NCI-H1105 treated with DMSO at 0.1 percent for 48 hours (cell line): Measurements from ENCODE around the gene KCNH1.

Experiments used
- DNase-seq: peaks from one replicate; lab custom pipeline; 2025; lab: John Stamatoyannopoulos, UW

The KCNH1 gene

DNA sequence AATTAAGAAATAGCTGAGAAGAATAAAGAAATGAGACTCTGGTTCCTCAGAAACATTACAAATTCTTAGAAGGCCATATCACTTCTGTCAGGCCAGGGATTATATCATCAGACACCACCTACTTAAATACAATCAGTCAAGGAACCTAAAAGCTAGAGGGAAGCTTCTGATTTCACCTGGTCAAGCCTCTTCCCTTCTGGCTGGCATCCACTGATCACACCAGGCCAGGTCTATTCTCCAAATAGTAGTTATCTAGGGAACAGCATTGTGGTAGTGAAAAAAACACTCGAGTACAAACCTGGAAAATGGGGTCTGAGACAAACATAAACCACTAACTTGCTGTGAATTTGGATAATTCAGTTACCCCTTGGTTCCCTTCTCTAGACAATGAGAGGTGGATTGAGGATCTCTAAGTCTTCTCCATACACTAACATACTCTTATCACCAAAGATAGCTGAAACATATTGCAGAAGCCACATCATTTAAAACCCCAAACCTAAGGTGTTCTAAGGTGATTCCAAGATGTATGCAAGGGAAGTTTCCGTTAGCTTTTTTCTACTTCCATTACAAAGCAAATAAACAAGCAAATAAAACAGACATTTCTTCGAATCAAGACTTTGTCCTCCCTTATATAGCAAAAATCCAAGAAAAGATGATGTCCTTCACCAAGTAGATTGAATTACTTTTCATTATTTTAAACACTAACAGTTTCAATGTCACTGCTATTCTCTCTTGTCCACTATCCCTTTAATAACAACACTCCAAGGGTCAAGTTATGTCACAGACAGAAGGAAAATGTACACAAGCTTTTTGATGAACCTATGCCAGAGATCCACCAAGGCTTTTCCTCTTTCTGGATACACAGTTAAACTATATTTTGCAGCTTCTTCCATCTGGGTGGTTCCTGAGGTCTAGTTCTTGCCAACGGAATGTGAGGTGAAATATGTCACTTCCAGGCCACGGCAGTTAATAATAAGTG, 212.9 kb downstream of the KCNH1 start:
- DNase-seq: no peak

DNA sequence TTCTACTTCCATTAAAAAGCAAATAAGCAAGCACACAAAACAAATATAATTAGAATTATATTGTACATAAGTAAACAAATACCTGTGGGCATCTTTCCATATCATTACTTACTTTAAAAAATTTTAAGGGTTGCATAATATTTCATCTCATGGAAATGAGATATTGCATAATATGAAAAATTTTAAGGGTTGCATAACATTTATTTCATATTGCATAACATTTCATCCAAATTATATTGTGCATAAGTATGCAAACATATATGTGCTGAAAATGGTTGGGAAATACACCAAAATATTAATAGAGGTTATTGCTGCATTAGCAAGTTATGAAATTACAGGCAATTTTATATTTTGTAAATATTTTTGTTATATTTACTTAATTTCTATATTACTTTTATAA, 213.7 kb downstream of the KCNH1 start:
- DNase-seq: no peak

DNA sequence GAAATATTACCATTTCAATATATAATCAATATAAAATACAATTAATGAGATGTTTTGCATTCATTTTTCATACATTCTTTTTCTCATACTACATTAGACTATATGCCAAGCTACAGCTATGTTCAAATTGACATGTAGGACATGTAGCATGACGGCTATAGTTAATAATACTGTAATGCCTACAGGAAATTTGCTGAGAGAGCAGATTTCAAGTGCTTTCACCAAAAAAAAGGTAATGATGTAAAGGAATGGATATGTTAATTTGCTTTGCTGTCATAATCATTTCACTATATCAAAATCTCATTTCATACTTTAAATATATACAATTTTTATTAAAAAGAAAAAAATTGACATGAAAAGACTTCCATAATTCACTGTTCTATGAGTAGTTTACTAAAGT, 215.1 kb downstream of the KCNH1 start:
- no peak for DNase-seq

DNA sequence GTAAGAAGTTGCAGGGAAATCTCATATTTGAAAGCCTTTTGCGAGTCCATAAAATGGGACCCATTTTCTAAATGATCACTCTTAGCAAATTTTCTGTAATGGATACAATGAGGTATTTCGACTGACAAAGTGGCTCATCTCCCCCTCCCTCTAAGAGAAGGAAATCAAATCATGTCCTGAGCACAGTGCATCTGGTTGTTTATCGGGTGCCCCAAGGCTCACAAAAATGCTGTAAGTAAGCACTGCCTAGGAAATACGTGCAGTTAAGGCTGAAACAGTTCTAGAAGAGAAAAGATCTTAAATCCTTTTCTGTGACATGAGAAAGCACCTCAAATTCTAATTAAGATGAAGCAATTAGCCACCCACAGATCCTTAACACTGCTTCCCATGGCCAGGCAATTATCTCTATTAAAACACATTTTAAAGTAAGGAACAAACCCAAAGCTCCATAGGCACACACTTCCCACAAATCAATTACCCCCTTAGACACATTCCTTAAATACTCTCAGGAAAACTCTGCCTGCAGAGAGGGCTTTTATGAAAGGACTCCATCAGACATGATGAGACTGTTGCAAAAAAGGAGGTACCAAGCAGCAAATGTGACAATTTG, 216.3 kb downstream of the KCNH1 start:
- no peak for DNase-seq

DNA sequence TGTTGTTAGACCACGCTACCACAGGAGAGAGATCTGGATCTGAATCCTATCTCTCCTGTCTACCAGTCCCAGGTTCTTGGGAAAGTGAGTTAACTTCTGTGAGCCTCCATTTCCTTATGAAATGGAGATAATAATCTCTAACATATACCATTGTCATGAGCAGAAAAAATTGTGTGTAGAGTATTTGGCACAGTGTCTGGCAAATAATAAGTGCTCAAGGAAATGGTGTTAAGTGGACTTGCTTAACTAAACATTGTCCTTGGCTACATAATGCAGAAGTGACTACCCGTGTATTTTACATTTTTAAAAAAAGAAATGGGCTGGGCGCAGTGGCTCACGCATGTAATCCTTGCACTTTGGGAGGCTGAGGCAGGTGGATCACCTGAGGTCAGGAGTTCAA, 217.4 kb downstream of the KCNH1 start:
- no peak for DNase-seq

DNA sequence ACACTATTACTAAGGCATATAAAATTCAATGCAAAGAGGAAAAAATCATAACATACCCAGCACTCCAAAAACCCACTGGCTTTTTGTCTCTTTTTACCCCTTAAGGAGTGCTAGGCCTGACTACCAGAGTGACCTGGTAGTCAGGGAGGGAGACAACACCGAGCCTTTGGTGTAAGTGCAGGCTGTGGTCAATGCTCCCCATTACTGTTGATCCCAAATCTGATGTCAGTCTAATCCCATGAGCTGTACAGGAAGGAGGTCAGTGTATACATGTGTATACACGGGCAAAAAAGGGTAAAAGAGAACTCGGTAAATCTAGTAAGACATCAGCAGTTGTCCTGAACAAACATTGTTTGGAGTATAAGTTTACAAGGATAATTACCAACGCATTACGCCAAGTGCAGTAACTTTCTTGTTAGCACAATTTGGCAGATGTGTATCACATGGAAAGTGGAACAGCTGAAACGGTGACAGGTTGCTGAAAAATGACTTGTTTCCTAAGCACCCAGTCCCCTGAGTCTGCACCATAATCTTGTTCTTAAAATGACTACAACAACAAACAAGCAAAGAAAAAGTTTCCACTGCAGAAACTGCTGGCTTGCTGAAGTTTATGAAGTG, 217.9 kb downstream of the KCNH1 start:
- peak; percentile 64 for DNase-seq

DNA sequence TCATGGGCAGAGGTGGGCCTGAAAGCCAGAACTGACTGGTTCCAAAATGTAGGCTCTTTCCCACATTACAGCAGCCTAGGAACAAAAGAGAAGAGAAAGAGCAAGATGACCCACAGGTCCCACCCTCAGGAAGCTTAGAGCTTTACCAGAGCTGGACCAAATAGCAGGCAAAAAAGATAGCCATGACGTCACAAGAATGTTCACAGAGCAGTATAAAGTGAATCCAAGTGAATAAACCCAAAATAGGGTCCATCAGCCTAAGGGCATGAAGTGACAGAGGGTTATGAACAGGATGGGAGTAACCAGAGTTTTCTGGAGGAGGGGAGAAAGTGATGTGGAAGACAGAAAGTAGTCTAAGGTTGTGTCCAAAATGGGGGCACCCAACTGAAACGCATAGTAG, 221.2 kb downstream of the KCNH1 start:
- DNase-seq: no peak

DNA sequence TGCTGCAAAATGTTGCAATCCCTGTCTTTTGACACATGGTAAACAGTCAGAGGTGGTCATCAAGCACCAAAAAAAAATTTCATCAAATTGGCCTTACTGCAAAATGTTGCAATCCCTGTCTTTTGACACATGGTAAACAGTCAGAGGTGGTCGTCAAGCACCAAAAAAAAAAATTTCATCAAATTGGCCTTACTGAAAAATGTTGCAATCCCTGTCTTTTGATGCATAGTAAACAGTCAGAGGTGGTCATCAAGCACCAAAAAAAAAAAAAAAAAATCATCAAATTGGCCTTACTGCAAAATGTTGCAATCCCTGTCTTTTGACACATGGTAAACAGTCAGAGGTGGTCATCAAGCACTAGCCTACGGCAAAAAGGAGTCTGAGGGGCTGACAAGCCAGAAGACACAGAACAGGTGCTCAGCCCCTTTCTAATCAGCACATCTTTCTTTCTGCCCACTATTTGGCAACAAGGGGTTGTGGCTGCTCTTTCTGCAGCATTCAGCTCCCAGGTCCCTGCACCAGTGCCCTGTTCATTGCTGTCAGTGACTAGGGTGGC, 223.8 kb downstream of the KCNH1 start:
- DNase-seq: no peak

DNA sequence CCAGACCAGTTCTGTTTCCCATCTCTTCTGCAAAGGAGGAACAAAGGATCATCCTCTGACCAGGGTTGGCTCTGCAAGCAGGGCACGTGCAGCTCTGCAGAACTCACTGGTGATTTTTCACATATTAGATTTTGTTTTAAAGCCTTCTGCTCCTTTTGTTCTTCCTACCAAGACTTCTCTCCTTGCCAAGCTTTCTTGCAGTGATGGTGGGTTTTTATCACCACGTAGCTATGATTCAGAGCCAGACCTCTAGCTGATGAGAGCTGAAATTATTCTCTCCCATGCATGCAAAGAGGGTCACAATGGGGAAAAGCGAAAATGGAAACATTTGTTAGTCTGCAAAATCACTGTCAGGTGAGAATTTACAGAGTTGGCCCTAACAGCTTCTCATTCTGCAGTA, 225.2 kb downstream of the KCNH1 start:
- DNase-seq: no peak

DNA sequence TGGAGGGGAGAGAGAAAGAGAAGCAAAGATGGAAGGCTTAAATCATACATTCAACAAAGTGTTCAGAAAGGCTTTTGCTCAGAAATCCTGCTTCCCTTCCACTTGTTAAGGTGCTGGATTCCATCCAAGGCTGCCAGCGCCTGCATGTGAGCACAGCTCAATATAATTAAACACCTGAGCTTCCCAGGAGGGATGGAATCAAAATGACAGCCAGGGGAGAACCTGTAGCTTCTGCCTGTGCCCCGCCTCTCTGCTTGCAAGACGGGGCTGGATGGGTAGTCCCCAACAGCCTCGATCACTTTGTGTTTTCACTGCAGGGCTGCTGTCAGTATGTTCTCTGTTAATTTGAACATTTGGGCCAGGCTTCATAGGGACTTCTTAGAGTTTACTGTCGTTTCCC, 225.7 kb downstream of the KCNH1 start:
- DNase-seq: peak; percentile 65

DNA sequence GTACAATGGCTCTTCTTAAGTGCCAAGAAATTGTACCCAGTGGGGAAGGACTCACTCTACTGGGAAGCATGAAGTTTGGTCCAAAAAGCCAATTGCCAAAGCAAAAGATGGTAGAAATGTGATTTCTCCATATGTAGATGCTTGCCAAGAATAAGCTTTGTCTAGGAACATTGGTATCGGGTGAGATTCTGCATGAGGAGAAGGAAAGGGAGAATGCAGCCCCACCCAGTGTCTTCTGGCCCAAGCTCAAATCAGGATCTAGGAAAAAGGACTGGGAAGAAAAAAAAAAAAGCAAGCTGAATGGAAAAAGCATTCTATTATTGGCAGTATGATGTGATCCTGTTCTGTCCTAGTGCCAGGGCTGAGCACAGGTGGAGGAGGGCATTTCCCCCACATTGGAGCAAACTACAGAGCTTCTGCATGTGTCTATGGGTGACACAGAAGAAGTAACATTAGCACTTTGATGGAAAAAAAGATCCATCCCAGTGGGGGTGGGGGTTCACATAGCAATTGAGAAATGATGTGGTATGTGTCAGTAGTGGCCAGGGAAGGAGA, 226.6 kb downstream of the KCNH1 start:
- DNase-seq: no peak

DNA sequence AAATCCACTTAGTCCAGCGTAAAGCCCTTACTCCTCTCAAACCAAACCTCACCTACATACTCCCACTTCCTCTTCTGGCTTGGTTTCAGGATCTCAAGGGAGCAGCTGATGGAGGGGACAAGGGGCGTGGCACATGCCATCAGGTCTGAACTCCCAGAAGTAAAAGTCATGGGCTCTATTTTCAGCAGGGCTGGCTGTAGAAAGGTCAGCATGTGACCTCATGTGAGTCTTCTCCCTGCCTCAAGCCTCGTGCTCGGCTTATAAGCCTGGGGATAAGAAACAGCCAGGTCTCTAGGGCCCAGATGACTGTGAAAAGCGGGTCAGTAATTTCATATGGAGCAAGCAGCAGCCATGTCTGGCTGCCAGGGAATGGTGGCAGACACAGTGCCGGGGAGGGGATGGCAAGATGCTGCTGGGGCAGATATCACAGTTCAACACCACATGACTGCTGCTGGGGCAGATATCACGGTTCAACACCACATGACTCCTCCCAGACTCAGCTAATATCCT, 227.9 kb downstream of the KCNH1 start:
- no peak for DNase-seq

DNA sequence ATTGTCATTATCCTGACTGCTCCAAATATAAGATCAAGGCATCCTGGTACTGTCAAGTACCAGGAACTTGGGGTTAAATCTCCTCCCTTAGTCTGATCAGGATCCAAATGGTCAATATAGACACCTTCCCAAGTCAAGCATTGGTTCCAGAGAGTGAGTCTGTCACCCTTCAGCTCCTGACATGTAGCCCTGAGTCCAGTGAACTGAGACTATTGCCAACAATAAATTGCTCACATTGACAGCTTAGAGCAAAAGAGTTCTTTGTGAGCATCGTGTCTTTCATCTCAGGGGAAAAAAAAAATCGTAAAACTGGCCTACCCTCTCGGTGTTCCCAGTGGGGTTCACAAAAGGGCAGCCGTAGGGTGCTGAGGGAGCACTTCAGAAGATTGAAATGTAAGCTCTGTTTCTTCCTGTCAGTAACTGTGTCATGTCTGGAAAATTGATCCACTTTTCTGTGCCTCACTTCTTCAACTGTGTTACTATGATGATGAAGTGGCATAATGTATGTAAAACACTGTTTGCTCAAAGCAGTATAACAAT, 228.5 kb downstream of the KCNH1 start:
- no peak for DNase-seq

DNA sequence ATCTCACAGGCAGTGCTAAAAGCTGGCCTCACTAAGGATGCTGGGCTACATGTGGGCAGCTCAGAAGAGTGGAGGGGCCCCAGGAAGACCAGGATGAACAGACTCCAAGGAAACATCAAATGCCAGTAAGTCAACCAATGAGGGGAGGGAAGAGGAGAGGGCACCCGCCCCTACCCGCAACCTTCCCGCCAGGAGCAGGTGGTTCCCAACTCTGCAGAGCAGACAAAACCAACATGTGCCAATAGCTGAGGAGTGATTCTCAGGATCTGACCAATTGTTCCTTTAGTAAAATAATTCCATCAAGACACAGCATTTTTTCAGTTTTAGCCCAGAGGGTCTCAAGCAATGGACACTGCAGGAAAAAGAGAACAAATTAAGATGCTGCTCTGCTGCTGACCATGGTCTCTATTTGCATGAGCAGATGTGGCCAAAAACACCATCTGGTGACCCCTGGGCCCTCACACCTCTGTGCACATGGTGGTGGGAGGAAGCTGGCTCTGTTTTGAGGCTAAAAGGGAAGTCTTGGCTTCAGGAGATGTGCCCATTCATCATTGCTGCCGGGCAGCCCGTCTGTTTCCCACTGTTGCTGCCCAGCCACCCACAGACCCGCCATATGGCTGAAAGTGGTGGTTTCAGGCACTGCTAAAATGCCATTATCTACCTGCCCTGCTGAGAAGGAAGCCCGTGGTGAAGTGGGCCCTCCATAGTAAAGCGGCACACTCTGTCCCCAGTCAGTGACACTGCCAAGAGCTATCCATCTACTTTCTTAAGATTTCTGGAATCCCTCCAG, 231.8 kb downstream of the KCNH1 start:
- no peak for DNase-seq

DNA sequence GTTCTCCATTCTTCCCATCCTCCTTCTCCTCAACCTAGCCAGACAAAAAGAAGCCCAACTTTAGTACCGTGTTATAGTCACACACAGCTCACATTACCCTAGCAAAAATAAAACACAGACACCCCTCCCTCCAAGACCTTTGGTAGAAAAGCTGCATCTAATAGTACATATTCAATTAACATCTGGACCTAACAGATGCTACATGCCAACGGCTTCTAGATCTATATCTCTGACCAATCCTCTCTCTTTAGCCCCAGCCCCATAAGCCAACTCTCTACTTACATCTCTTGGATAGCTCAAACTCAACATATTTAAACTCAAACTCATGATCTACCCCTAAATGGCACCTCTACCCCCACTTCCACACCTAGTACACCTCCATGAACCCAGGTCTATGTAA, 233.1 kb downstream of the KCNH1 start:
- DNase-seq: no peak

DNA sequence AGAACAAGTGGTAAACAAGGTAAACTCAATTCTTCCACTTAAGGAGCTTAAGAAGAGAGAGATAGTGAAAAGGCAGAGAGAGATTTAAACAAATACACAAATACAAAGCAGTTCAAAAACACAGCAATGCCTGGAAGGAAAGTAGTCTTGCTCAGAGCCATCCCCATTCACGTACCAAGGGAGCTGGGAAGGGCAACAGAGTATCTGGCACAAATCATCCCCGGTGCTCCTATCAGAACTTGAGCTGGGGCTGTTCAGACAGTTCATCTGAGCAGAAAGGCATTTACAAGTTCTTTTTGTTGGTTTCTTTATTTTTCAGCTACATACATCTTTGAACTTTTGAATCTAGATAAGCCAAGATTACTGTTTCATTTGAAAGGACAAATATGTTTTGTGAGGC, 233.9 kb downstream of the KCNH1 start:
- no peak for DNase-seq

DNA sequence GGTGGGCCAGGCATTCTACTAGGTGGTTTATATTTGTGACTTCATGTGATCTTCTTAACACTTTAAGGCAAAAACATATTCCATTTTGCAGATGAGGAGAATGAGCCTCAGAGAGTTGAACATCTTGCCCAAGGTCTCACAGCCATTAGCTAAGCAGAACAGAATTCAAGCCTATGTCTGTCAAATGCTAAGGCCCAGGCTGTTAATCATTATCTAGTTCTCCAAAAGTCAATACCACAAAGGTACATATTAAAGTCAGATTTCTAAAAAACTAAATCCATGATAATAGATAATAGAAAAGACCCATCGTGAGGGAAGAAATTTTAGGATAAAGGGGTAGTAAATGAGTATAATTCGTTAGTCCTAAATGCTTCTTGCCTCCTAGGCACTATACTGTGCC, 234.3 kb downstream of the KCNH1 start:
- DNase-seq: no peak

DNA sequence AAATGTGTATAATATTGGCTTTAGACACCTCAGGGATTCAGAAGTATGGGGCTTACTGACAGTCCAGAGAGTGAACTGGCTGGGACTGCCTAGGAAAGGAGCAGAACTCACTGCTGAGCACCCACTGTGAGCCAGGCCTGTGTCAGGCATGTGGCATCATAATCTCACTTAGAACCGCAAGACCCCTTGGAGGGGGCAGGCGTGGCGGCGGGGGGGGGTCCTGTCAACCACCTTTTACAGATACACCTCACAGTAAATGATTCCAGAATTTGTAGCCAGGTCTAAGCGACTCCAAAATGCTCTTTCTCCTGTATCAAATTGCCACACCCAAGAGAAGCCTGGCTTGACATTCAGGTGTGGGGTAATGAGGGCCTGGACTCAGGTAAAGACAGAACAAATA, 235.5 kb downstream of the KCNH1 start:
- no peak for DNase-seq

DNA sequence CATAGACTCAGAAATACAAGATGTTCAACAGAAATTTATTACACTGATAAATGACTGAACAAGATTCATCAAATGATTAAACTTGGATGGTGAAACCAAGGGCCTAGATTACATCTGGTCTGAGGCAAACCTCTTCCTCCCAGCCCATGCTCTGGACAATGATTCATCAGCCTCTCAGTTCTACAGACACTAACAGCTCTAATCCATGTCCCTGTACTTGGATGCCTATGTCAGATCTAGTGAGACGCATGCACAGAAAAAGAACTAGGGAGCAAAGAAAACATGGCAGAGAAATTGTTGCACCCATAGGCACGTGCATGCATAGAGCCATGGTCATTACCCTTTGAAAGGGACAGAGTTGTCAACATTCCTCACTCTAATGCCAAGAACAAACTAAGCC, 250.1 kb downstream of the KCNH1 start:
- no peak for DNase-seq

DNA sequence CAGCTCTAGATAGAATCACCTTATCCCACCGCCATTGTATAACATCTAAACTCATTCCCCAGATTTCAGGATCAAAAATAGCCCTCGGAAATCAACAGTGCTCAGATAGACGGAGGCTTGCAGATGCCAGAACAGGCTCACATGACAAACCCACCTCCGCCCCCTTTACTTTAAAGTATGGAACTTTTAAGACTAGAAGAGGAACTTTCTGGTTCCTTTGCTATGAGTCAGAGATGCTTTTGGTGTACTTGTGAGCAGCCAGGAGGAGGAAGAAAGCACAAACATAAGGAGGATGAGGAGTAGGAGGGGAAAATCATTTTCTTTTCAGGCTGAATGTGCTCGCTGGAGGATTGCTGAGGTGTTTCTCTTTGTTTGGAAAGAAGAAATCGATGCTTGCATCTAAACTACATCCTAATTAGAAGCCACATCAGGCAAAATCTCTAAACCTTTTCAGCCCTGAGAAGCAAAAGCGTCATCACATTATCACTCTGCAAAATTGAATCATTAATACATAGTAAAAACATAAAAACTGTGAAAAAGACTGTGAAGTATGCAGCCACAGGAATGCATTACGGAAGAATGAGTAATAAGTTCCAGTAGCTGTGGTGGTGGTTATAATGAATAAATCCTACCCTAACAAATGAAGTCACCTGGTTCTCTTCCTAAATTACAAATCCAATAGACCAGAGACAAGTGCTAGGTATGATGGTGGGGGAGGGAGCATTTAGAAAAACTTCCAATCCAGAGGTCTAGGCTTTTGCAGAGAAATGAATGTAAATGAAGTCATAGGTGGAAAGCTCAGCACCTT, 251.3 kb downstream of the KCNH1 start:
- no peak for DNase-seq
